OCI-LY3 (cell line): Measurements from ENCODE around the gene PDXP.

Experiments used
- H2AFZ ChIP-seq: fragments of 200-600, 300-600 bp; shearing (Covaris generic); 2 replicates; pipeline ENCODE4 v1.6.0; 2014; ENCODE audit warnings: antibody characterized with exemption, low read depth, low read length
- H3K27ac ChIP-seq: fragments of 200-600, 300-600 bp; sonication (generic); 2 replicates; pipeline ENCODE4 v1.5.1; 2014; ENCODE audit warnings: mild to moderate bottlenecking, low read length, moderate library complexity, mixed read lengths
- H3K27me3 ChIP-seq: fragments of 200-600, 300-600 bp; sonication (generic); 2 replicates; pipeline ENCODE4 v1.6.1; 2014; ENCODE audit warnings: low read depth, low read length, mixed read lengths
- H3K36me3 ChIP-seq: fragments of 200-600, 300-600 bp; sonication (generic); replicated peaks from 2 replicates; pipeline ENCODE3; 2014; ENCODE audit warnings: low read depth, low read length, mixed read lengths
- H3K4me1 ChIP-seq: fragments of 300-600, 200-600 bp; sonication (generic); 2 replicates; pipeline ENCODE4 v1.6.1; 2014; ENCODE audit warnings: low read length, mixed read lengths
- H3K4me2 ChIP-seq: fragments of 200-600, 300-600 bp; sonication (generic); 2 replicates; pipeline ENCODE4 v1.6.1; 2014; ENCODE audit warnings: low read length, mixed read lengths
- H3K4me3 ChIP-seq: fragments of 300-600, 200-600 bp; sonication (generic); 2 replicates; pipeline ENCODE4 v1.5.1; 2014; ENCODE audit warnings: antibody characterized with exemption, mild to moderate bottlenecking, low read length, moderate library complexity
- H3K79me2 ChIP-seq: fragments of 300-600, 200-600 bp; shearing (Covaris generic); 2 replicates; pipeline ENCODE4 v1.6.1; 2014; ENCODE audit warnings: mild to moderate bottlenecking, low read length, mixed read lengths
- H3K9ac ChIP-seq: fragments of 300-600, 200-600 bp; shearing (Covaris generic); 2 replicates; pipeline ENCODE4 v1.6.0; 2014; ENCODE audit warnings: mild to moderate bottlenecking, low read length, moderate library complexity
- H3K9me3 ChIP-seq: fragments of 200-600, 300-600 bp; shearing (Covaris generic); 2 replicates; pipeline ENCODE4 v1.6.1; 2014; ENCODE audit warnings: low read length, mixed read lengths; ENCODE audit not compliant: insufficient read depth
- H4K20me1 ChIP-seq: fragments of 200-600, 300-600 bp; sonication (generic); 2 replicates; pipeline ENCODE4 v1.6.1; 2016; ENCODE audit warnings: low read length, mixed read lengths; ENCODE audit not compliant: insufficient read depth
- CTCF ChIP-seq: fragments of 200-600, 300-600 bp; sonication (generic); IDR thresholded peaks from 2 replicates; pipeline ENCODE4 v1.5.1; 2014; ENCODE audit warnings: antibody characterized with exemption, low read length, low read depth
- EZH2phosphoT487 ChIP-seq: fragments of 200-600 bp; shearing (Covaris generic); IDR thresholded peaks from 2 replicates; pipeline ENCODE4 v1.6.1; 2018; ENCODE audit warnings: antibody characterized with exemption, mixed run types, low read depth

Gene PDXP

GRCh38 chr22:37705205-37705604 is 46.7 kb downstream of the PDXP start:
- H3K27me3 ChIP-seq = no peaks in the 10 kb centered on the region
- TF ChIP-seq EZH2phosphoT487 = no peak
- TF ChIP-seq CTCF = no peak
- H2AFZ ChIP-seq = no peak overlapping the region
- no peak overlapping the region for H3K4me3 ChIP-seq
- H3K4me1 ChIP-seq = no peaks in the 10 kb centered on the region
- no peak overlapping the region for H3K4me2 ChIP-seq
- no peak overlapping the region for H3K27ac ChIP-seq
- no peak overlapping the region for H3K9ac ChIP-seq
- no peaks in the 10 kb centered on the region for H3K9me3 ChIP-seq
- H3K79me2 ChIP-seq = no peaks in the 10 kb centered on the region
- no peaks in the 10 kb centered on the region for H3K36me3 ChIP-seq
- no peaks in the 10 kb centered on the region for H4K20me1 ChIP-seq

GRCh38 chr22:37708580-37709444 is 50.3 kb downstream of the PDXP start:
- no peaks in the 10 kb centered on the region for H3K36me3 ChIP-seq
- H2AFZ ChIP-seq = no peak overlapping the region
- H3K79me2 ChIP-seq = no peaks in the 10 kb centered on the region
- no peak overlapping the region for H3K9ac ChIP-seq
- TF ChIP-seq CTCF (no peak), EZH2phosphoT487 (no peak)
- no peaks in the 10 kb centered on the region for H3K27me3 ChIP-seq
- H4K20me1 ChIP-seq = no peaks in the 10 kb centered on the region
- no peak overlapping the region for H3K27ac ChIP-seq
- no peak overlapping the region for H3K4me2 ChIP-seq
- no peak overlapping the region for H3K4me3 ChIP-seq
- H3K9me3 ChIP-seq = no peaks in the 10 kb centered on the region
- no peaks in the 10 kb centered on the region for H3K4me1 ChIP-seq

GRCh38 chr22:37709445-37709765 is 50.9 kb downstream of the PDXP start:
- H3K4me2 ChIP-seq = no peak overlapping the region
- H3K9ac ChIP-seq = no peak overlapping the region
- H3K36me3 ChIP-seq = no peaks in the 10 kb centered on the region

DNA sequence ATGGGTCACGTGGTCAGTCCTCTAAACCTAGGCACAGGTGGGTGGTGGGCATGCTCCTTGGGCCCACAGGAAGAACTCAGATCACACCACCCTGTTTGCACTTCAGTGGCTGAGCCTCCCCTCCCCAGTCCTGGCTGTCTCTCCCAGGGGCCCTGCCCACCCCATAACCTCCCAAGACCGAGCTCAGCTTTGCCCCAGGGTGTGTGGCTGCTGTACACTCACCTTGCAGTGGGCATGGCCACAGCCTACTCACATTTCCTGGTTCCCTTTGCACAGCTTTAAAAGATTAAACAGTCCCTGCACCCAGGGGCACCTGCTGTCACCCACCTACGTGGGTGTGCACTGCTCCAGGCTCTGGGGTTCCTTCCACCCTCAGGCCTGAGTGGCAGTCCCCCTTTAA is 52.2 kb downstream of the PDXP start:
- H4K20me1 ChIP-seq = no peaks in the 10 kb centered on the region
- no peaks in the 10 kb centered on the region for H3K4me1 ChIP-seq
- TF ChIP-seq CTCF (no peak), EZH2phosphoT487 (no peak)
- H3K9me3 ChIP-seq = no peaks in the 10 kb centered on the region
- no peaks in the 10 kb centered on the region for H3K79me2 ChIP-seq
- H3K27ac ChIP-seq = no peak overlapping the region
- H3K9ac ChIP-seq = no peak overlapping the region
- no peak overlapping the region for H3K4me3 ChIP-seq
- no peaks in the 10 kb centered on the region for H3K36me3 ChIP-seq
- no peaks in the 10 kb centered on the region for H3K27me3 ChIP-seq
- no peak overlapping the region for H2AFZ ChIP-seq
- H3K4me2 ChIP-seq = no peak overlapping the region

More at GRCh38 chr22:37709445-37709765, 50.9 kb downstream of the PDXP start:
- Histone ChIP-seq H3K27ac (no peak overlapping the region), H4K20me1 (no peaks in the 10 kb centered on the region), H3K79me2 (no peaks in the 10 kb centered on the region), H2AFZ (no peak overlapping the region), H3K4me3 (no peak overlapping the region), H3K27me3 (no peaks in the 10 kb centered on the region), H3K9me3 (no peaks in the 10 kb centered on the region), H3K4me1 (no peaks in the 10 kb centered on the region)
- TF ChIP-seq CTCF = no peak
- no peak for TF ChIP-seq EZH2phosphoT487
